ENCODE measurements around the gene SNTG2. TPM values are rescaled to one million over a fixed set of nuclear protein-coding genes. Genes with fewer than 3 reads are reported as not detected.

Gene SNTG2
- total RNA-seq, 3 donors from 2014 or later (not counting 1 experiment from before 2014, with no cell fraction given) = not detected

DNA sequence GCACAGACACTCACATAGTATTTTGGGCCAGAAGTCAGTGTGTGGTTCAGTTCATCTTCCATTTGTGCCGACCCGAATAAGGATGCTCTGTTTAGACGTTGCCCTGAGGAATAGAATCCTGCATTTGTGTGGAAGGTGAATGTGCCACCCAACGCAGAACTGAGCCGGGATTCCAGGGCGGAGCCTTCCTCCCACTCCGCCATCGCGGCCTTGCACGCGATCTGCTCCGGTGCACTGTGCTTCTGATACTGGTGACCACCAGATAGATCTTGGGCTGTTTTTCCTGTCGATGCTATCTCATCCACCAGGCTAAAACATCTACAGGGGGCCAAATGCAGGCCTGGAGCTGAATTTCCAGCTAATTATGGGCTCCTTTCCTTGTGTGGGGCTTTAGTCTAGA lies 29.6 kb upstream of the SNTG2 start:
- Histone ChIP-seq H3K4me1 (ENCODE audit: control insufficient read depth, insufficient read depth, low read length) (no peaks in the 10 kb centered on the region), H3K9me3 (ENCODE audit: control insufficient read depth, insufficient read depth, low read length) (no peaks in the 10 kb centered on the region), H3K4me3 (ENCODE audit: low read length) (no peak overlapping the region), H3K27me3 (ENCODE audit: control insufficient read depth, insufficient read depth, low read length) (no peaks in the 10 kb centered on the region), H3K27ac (ENCODE audit: low read length) (no peak overlapping the region), H3K36me3 (ENCODE audit: control insufficient read depth, insufficient read depth, low read length) (no peaks in the 10 kb centered on the region)
- no peak overlapping the region for H3K27ac Mint-ChIP-seq
- H3K36me3 Mint-ChIP-seq = no peaks in the 10 kb centered on the region
- TF ChIP-seq, protein P1, sequence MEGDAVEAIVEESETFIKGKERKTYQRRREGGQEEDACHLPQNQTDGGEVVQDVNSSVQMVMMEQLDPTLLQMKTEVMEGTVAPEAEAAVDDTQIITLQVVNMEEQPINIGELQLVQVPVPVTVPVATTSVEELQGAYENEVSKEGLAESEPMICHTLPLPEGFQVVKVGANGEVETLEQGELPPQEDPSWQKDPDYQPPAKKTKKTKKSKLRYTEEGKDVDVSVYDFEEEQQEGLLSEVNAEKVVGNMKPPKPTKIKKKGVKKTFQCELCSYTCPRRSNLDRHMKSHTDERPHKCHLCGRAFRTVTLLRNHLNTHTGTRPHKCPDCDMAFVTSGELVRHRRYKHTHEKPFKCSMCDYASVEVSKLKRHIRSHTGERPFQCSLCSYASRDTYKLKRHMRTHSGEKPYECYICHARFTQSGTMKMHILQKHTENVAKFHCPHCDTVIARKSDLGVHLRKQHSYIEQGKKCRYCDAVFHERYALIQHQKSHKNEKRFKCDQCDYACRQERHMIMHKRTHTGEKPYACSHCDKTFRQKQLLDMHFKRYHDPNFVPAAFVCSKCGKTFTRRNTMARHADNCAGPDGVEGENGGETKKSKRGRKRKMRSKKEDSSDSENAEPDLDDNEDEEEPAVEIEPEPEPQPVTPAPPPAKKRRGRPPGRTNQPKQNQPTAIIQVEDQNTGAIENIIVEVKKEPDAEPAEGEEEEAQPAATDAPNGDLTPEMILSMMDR (IDR thresholded peaks at IDR 0.05) = no peak
- intact Hi-C loops (cut with micrococcal nuclease) = no loop called here
- H3K4me1 Mint-ChIP-seq = no peaks in the 10 kb centered on the region
- DNase-seq (no peak), ATAC-seq (no peak)
- no peak overlapping the region for H3K4me3 Mint-ChIP-seq
- 87% methylated on average over 13 of the region's 13 CpGs for WGBS (ENCODE audit: insufficient coverage)
- H3K9me3 Mint-ChIP-seq = no peaks in the 10 kb centered on the region
- H3K27me3 Mint-ChIP-seq (ENCODE audit: low read depth in 2 of 2) = peaks cover 8 to 24% of the 10 kb centered on the region in 2 donors

GRCh38 chr2:922185-922584 lies 28.5 kb upstream of the SNTG2 start:
- Histone ChIP-seq H3K4me3 (ENCODE audit: low read length) (no peak overlapping the region), H3K4me1 (ENCODE audit: control insufficient read depth, insufficient read depth, low read length) (no peaks in the 10 kb centered on the region), H3K27me3 (ENCODE audit: control insufficient read depth, insufficient read depth, low read length) (no peaks in the 10 kb centered on the region), H3K27ac (ENCODE audit: low read length) (no peak overlapping the region), H3K36me3 (ENCODE audit: control insufficient read depth, insufficient read depth, low read length) (no peaks in the 10 kb centered on the region), H3K9me3 (ENCODE audit: control insufficient read depth, insufficient read depth, low read length) (no peaks in the 10 kb centered on the region)
- no peak overlapping the region for H3K4me3 Mint-ChIP-seq
- no peaks in the 10 kb centered on the region for H3K36me3 Mint-ChIP-seq
- DNase-seq (no peak), ATAC-seq (no peak)
- TF ChIP-seq, protein P1 (IDR thresholded peaks at IDR 0.05) = no peak
- intact Hi-C loops (cut with micrococcal nuclease) = no loop called here
- H3K27me3 Mint-ChIP-seq (ENCODE audit: low read depth in 2 of 2) = peaks cover 8 to 24% of the 10 kb centered on the region in 2 donors
- H3K9me3 Mint-ChIP-seq = no peaks in the 10 kb centered on the region
- no peak overlapping the region for H3K27ac Mint-ChIP-seq
- no peaks in the 10 kb centered on the region for H3K4me1 Mint-ChIP-seq
- 93% methylated on average over 10 of the region's 10 CpGs for WGBS (ENCODE audit: insufficient coverage)

DNA sequence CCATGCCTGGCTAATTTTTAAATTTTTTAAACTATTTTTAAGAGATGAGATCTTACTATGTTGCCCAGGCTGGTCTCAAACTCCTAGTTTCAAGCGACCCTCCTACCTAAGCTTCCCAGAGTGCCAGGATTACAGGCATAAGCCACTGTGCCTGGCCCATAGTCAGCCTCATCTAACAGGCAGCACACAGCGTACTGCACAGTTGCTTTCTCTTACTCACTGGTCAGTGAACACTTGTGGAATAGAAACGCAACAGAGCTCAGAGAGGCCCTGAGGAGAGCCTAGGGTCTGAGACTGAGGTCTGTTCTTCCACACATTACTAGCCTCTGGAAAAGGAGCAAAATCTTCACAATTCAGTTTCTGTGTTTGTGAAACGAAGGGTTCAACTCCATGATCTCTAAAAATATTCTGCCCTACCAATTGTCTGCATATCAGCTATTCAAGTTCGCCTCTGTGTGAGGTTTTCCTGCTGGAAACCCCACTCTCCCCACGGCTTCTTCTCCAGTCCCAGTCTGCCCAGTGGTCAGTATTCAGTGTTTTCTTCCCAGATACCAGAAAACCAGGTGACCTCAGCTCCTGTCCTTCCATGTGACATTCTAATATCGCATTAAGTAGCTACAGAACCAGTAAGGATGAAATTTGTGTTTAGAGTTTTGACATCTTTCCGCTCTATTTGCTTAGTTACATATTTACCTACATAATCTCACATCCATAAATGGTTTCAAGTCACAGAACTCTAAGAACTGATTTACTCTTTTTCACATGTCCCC lies 26.6 kb upstream of the SNTG2 start:
- 64% methylated on average over 7 of the region's 8 CpGs for WGBS (ENCODE audit: insufficient coverage)
- no peak overlapping the region for H3K27ac Mint-ChIP-seq
- ATAC-seq = no peak

More for the DNA sequence above, 26.6 kb upstream of the SNTG2 start:
- H3K4me3 Mint-ChIP-seq = no peak overlapping the region
- Histone ChIP-seq H3K27me3 (ENCODE audit: control insufficient read depth, insufficient read depth, low read length) (no peaks in the 10 kb centered on the region), H3K9me3 (ENCODE audit: control insufficient read depth, insufficient read depth, low read length) (no peaks in the 10 kb centered on the region), H3K27ac (ENCODE audit: low read length) (no peak overlapping the region), H3K36me3 (ENCODE audit: control insufficient read depth, insufficient read depth, low read length) (no peaks in the 10 kb centered on the region), H3K4me3 (ENCODE audit: low read length) (no peak overlapping the region), H3K4me1 (ENCODE audit: control insufficient read depth, insufficient read depth, low read length) (no peaks in the 10 kb centered on the region)
- H3K9me3 Mint-ChIP-seq = no peaks in the 10 kb centered on the region
- no peak for DNase-seq
- intact Hi-C loops (cut with micrococcal nuclease) = no loop called here
- H3K4me1 Mint-ChIP-seq = no peaks in the 10 kb centered on the region
- TF ChIP-seq, protein P1 (IDR thresholded peaks at IDR 0.05) = no peak
- no peaks in the 10 kb centered on the region for H3K36me3 Mint-ChIP-seq
- peaks cover 8 to 17% of the 10 kb centered on the region in 2 donors for H3K27me3 Mint-ChIP-seq (ENCODE audit: low read depth in 2 of 2)

All from natural killer cell (primary cell).